GM21723 (cell line): ENCODE measurements around the gene NKX6-2.

Experiments
- ATAC-seq: cut with Tn5 transposase; IDR thresholded peaks from one replicate; pipeline ENCODE4 v1.9.1; 2021; ENCODE audit warnings: mild to moderate bottlenecking, moderate library complexity; ENCODE audit not compliant: unreplicated experiment

Gene NKX6-2

GRCh38 chr10:132742837-132743194, 43.1 kb downstream of the NKX6-2 start:
- ATAC-seq: no peak

- no peak for ATAC-seq
Measured at GRCh38 chr10:132742167-132742836, 43.6 kb downstream of the NKX6-2 start.

GRCh38 chr10:132740588-132740987, 45.4 kb downstream of the NKX6-2 start:
- no peak for ATAC-seq

GRCh38 chr10:132739225-132739613, 46.7 kb downstream of the NKX6-2 start:
- ATAC-seq: no peak

GRCh38 chr10:132738454-132739224, 47.3 kb downstream of the NKX6-2 start:
- no peak for ATAC-seq

DNA sequence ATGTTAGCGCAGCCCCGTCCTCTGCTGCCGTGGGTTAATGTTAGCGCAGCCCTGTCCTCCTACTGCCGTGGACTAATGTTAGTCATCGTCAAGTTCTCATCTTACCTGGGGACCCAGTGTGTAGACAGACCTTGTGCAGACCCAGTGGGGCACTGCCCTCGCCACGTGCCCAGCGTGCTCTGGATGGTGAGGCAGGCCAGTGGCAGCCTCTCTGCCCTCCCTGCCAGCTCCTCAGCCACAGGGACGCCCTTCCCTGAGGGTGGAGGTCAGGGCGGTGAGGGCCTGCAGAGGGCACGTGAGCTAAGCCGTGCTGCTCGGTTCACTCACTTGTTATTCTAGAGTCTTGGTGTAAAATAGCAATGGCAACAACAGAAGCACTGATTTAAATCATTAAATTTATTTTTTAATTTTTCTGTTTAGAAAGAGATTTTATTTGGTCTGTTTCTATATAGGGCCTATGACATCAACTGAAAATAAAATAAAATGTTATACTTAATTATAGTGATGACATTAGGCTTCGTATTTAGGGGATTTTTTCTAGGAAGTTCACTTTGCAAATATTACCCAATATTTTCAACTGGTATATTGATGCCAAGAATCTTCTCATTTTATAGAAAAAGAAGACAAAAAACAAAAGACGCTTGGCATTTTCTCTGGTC, 48.4 kb downstream of the NKX6-2 start:
- ATAC-seq: no peak

DNA sequence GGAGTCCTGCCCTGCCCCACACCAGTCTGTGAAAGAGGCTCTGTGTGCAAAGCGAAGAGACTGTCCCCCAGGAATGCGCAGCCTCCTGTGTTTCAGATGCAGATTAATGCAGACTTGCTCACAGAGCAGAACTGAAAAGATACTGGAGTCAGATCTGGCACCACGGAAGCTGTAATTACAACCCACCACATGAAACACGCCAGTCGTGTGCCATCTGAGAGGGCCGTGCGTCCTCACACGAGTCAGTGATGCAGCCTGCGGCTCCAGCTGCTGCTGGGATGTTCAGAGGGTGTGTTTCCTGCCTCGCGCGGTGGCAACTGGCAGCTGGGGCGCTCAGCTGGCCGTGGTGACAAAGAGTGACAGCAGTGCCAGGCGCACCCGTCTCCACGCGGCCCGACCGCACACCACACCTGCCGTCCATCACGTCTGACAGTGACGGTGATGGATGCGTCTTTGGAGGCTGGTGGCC, 50.0 kb downstream of the NKX6-2 start:
- ATAC-seq: no peak

GRCh38 chr10:132735341-132735775, 50.6 kb downstream of the NKX6-2 start:
- ATAC-seq: no peak

DNA sequence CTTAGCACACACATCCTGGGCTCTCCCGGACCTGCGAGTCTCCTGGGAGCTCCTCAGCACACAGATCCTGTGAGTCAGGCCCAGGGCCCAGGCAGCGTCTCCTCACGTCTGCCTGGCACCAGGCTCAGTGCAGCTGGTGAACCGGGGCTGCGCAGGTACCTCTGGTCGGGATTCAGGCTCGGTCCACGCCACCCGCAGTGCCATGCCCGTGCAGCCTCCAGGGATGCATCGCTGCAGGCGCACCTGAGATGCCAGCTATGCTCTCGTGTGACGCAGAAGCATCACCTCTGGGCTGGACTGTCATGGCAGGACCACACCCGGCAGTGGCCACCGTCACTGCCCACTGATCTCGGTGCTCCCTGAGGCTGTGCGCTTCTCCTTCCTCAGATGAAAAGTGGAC, 52.0 kb downstream of the NKX6-2 start:
- ATAC-seq: no peak
